Suppressor macrophage (primary cell): ENCODE results near the gene ESPNL.

Source experiments
- DNase-seq, 4 experiments: peaks; one replicate each; pipeline ENCODE4 v3.0.0-alpha.2; 2020 to 2022

ESPNL gene

DNA sequence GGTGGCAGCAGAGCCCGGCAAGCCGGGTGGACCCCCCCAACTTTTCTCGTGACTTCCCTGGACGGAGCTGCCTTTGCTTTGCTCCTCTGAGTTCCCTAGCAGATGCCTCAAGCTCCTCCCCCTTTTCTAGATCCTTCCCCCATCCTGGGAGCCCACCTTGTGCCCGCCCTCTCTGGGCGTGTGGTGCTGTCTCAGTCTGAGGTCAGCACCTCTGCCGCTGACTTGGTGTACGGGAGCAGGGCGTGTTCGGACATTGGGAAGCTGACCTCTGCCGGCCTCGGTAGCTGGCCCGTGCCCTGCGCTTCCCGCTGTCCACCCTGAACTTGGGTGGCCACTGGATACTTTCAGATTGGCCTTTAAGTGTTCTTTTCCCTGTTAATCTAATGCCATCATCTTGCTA lies 19.6 kb upstream of the ESPNL start:
- DNase-seq = no peak

DNA sequence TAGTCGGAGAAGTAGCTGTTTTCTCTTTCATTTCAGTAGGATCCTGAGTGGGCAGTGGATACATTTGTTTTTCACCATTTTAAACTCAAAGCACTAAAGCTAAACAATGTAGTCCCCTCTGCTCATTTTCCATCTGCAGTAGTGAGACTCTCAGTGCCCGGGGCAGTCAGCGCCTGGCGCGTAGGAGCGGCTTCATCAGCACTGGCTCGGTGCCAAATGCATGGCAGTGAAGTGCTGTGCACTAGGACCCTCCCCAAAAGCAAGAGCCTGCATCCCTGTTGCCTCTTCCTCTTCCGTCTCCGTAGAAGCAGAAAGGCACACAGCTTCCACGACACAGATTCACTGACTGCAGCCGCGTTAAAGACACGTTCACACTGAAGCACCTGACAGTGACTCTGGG lies 19.0 kb upstream of the ESPNL start:
- no peak for DNase-seq

DNA sequence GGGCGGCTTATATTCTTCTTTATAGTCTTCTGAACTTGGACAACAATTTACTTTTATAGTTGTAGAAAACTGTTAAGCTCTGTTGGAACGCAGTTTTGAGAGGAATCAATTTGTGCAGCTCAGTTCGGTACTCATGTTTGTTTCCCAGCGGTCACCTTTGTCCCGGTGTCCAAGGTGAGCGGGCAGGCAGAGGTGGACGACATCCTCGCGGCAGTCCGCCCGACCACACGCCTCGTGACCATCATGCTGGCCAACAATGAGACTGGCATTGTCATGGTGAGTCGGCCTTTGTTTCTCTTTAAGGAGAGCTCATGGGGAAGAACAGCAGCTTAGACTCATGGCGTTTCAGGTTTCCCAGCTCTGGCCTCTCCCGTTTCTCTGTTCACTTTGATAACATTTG lies 18.6 kb upstream of the ESPNL start:
- no peak for DNase-seq

DNA sequence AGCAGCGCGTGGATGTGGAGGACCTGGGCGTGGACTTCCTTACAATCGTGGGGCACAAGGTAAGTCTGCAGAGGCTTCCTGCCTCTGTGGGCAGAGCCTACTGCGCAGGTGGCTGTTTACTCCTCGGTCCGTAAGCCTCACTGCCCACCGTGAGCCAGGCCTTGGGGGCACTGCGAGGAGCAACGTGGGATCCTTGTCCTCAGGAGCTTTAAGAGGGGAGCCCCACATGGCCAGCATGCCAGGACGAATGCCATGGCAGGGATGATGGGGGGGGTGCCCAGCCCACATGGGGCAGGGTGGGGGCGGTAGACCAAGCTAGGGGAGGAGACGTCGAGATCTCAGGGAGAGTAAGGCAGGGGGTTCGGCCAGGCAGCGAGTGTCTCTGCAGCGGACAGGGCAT lies 18.0 kb upstream of the ESPNL start:
- DNase-seq = no peak

DNA sequence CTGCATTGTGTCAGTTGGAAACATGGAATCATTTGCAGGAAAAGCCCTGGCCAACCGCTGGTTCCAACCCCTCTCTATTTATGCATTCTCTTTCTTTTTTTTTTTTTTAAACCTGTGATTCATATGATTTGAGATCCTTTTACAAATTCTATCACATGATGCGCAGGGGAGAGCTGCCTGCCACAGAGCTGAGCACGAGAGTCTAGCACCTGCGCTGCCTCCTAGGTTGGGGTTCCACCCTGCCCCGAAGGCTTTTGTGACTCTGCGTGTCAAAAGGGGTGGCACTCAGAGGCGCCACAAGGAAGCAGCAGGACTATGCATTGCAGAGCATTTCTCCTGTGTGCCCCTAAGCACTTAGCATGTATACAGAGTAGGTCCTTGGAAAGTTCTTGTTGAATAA lies 17.3 kb upstream of the ESPNL start:
- DNase-seq = no peak

DNA sequence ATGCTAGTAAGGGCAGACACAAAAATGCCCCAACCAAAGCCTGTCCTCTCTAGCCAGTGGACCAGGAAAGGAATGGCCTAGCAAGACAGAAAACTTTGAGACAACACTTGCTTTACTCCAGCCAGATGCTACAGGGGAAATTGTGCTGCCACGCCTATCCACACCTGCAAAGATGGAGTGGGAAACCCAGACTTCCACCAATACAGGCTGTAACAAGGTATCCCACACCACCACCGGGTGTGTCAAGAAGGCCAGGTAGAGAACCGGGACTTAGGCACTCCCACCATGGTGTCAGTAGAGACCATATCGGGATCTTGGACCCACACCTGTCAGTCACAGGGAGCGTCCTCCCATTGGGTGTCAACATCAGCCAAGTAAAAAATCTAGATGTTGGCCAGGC lies 16.2 kb upstream of the ESPNL start:
- DNase-seq = no peak

DNA sequence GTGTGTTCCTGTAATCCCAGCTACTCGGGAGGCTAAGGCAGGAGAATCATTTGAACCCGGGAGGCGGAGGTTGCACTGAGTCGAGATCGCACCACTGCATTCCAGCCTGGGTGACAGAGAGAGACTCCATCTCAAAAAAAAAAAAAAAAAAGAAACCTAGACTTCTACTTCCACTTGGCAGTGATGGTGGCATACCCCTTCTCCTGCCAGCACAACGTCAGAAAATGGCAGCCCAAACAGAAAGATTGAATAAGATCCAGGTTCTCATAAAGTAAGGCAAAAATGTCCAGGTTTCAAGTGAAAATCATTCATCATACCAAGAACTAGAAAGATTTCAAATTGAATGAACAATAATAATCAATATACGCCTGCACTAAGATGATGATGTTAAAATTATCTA lies 15.4 kb upstream of the ESPNL start:
- DNase-seq = no peak

DNA sequence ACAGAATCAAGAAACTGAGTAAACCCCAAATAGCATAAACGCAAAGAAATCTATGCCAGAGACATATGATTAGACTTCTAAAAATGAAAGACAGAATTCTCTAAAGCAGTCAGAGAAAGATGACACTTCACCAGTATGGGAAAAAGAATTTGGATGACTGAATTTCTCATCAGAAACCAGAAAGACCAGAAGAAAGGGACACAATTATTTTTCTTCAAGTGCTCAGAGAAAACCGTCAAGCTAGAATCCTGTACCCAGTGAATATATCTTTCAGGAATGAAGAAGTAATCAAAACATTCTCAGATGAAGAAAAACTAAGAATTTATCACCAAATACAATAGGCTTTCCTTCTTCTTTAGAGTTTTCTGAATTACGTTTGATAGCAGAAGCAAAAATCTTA lies 14.2 kb upstream of the ESPNL start:
- no peak for DNase-seq

DNA sequence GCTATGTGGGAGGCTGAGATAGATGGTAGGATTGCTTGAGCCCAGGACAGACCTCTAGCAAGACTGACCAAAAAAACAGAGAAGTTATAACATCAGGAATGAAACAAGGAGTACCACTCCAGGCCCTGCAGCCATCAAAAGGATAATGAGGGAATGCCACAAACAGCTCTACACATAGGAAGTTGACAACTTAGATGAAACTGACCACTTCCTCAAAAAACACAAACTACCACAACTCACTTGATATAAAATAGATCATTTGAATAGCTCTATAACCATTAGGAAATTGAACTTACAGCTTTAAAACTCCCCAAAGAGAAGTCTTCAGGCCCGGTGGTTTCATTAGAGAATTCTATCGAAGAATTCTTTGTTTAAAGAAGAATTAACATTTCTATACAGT lies 12.9 kb upstream of the ESPNL start:
- peak in 3 of 4 experiments; percentile 12 to 62 (median 51) for DNase-seq

DNA sequence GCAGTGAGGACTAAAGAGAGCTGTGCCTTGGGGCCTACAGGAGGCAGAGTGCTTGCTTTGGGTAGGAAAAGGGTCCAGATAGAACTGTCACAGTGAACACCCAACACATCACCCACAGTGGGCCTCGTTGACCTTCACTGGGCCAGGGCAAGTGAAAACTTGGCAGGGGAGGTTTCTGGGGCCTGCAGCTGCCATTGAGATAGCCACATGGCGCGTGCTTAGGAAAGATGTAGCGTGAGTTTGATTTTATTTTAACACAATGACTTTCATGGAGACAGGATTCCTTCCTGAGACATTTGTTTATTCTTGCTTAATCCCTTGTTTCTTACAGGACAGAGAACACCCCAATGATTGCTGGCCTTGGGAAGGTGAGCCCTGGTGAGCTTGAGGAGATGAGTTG lies 9.3 kb upstream of the ESPNL start:
- DNase-seq = no peak

DNA sequence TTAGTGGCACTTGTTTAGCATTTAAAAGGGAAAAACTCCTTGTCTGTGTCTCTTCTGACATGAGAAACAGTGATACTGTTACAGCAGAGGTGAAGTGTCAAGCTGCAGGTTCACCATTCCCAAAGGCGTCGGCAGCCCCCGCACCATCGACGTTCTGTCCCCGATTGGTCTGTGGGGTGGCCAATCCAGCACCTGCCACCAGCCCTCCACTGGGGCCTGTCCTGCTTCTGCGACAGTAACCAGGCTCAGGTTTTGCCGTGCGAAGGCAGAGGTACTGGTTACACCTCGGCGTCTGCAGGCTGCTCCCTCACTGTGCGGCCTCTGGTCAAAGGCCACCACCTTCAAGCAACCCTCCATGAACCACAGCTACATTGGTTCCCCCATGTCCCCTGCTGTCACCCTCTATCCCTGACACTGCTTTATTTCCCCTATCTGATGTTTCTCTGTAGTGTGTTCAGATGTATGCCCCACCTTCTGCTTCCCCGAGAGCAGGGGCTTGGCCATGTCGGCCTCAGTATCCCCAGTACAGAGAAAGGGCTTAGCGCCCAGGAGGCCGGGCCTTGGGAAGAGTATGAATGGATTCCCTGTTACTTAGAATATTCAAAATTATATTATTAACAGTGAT lies 8.6 kb upstream of the ESPNL start:
- no peak for DNase-seq

DNA sequence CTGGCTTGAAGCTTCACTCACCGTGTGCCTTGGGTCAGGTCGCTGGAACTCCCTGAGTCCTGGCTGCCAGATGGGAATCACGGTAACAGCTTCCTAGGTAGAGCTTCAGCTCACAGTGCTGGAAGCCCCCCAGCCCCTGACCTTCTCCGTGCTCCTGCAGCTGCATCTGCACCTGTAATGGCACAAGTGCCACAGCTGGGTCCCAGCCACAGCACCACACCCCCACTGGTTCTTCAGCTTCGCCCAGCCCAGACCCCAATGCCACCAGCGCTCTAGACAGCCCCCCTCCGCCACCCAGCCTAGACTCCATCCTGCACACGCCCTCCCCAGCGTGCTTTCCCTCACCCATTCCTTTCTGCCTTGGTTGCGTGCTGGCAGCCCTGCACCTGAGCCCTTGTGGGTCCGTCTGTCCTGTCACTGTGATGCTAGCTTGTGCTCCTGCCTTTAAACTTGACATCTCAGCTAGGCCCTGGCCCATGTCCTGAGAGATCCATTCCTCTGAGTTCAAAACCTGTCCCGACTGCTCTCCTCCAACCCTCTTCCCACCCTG lies 7.6 kb upstream of the ESPNL start:
- DNase-seq = no peak

DNA sequence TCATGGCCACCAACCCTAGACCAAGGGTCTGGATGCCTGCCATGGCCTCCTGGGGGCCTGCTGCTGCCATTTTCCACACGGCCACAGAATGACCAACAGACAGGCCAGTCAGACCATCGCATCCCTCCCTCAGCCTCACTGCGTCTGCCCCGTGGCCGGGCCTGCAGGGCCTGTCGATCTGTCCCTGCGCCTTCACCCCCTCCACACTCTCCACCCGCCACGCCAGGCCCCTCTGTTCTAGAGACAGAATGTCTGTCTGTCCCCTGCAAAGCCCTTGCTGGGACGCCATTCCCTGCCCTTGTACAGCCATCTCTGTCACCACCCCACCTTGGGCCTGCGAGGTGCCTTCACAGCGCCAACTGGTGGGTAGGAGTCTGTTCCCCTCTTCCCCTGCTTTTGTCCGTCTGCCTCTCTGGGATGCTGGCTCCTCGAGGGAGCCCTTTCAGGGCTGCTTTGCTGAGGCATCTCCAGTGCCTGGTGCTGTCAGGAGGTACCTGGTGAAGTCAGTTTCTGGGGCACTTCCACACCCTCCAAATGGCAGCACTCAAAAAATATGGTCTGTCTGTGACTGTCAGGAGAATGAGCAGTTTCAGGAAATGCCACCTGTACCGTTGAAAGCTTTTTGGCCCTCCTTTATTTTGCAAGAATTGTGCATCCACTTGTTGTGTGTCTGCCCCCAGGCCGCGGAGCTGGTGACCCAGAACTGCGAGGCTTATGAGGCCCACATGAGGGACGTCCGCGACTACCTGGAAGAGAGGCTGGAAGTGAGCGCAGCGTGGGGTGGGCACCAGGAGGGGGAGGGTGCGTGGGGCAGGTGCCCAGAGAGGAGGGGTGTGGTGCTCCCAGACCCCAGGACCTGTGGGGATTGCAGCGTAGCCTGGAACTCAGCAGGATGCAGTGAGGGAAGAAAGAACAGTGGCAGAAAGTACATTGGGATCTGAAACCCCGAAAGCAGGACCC lies 6.7 kb upstream of the ESPNL start:
- no peak for DNase-seq

DNA sequence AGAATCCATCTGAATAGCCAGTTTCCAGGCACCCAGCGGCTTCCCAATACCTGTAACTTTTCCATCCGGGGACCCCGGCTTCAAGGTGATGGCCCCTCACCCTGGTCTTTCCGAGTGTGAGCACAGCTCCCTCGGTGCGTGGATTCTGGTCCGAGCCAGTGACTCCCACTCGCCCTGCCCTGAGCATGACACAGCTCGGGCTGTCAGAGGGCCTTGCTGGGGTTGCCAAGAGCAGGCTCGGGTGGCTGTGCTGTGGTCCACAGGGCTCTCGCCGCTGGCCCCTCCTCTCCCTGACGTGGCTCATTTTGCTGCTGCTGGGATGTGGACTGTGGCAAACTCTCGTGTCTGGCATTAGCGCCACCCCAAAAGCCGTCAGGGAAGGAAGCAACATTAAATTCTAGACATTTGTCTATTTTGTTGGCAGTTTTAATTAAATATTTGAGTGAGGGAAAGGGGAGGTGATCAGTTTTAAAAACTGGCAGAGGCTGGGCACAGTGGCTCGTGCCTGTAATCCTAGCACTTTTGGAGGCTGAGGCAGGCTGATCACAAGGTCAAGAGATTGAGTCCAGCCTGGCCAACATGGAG lies 5.6 kb upstream of the ESPNL start:
- DNase-seq = no peak

DNA sequence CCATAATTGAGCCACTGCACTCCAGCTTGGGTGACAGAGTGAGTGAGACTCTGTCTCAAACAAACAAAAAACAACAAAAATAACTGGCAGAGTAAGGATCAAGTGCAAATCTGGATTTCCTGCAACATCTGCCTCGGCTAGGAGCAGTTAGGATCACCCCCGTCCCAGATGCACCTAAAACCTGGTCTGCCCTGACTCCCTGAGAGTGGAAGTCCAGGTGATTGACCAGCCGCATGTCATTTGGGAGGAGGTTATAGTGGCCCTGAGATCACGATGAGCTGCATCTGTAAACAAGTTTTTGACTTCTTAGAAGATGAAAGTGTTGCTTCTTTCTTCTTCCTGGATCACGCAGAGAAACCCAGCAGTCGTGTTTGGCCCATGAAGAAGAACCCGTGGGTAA lies 5.0 kb upstream of the ESPNL start:
- no peak for DNase-seq

DNA sequence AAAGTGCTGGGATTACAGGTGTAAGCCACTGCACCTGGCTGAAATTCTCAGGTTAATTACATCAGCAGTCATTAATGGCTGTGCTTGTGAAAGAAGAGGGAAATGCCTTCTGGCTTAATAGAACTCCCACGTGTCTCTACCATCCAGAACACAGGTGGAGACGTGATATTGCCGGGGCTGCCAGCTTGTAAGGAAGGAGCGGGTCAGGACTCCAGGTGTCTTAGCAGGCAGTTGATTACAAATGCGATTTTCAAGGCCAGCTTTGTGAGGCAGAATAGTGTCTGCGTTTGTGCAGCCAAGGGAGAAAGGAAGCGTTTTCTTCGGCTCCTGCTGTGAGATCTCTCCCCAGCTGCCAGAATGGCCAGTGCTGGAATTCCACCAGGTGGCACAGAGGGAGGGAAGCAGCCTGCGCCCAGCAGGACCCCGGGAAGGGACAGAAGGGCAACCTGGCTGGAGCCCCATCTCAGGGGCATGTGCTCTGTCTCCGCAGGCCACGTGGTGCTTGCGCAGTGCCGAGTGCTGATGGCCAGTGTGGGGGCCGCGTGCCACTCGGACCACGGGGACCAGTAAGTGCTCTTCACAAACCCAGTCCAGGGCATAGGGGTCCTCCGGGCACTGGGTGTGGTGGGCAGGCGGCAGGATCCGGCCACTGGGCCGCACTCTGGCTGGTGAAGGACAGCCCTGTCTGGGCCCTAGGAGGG lies 3.7 kb upstream of the ESPNL start:
- no peak for DNase-seq

DNA sequence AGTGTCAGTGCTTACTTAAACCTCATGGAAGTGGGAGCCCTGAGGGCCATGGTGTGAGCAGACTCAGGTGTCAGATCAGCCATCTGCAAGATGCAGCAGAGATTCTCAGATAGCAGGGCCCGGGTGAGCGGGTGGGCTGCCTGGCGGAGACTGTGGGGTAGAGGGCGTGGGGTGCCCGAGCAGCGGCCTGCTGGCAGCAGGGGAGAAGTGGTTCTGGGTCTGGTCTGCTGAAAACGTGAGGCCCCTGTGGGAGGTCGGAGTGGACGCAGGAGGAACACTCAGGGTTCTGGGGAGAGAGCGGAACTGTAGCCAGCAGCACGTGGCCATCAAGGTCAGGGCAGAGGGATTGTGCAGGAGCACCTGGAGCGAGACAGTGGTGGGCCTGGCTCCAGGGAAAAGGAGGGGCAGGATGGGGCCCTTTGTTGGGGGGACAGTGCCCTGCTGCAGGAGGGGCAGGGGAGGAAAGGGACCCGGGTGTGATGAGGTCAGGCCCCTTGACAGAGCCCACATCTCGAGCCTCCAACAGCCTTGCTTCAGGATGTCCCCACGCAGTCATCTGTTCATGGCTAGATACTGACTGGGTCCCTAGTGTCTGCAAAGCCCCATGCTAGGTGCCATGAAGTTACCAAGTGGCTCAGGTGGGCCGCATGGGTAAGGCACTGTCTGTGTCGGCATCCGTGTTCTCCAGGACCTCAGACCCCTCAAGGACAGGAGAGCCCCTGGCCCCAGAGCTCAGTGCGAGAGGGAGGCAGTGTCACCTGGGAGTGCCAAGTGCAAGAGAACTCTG lies 2.7 kb upstream of the ESPNL start:
- DNase-seq = no peak

DNA sequence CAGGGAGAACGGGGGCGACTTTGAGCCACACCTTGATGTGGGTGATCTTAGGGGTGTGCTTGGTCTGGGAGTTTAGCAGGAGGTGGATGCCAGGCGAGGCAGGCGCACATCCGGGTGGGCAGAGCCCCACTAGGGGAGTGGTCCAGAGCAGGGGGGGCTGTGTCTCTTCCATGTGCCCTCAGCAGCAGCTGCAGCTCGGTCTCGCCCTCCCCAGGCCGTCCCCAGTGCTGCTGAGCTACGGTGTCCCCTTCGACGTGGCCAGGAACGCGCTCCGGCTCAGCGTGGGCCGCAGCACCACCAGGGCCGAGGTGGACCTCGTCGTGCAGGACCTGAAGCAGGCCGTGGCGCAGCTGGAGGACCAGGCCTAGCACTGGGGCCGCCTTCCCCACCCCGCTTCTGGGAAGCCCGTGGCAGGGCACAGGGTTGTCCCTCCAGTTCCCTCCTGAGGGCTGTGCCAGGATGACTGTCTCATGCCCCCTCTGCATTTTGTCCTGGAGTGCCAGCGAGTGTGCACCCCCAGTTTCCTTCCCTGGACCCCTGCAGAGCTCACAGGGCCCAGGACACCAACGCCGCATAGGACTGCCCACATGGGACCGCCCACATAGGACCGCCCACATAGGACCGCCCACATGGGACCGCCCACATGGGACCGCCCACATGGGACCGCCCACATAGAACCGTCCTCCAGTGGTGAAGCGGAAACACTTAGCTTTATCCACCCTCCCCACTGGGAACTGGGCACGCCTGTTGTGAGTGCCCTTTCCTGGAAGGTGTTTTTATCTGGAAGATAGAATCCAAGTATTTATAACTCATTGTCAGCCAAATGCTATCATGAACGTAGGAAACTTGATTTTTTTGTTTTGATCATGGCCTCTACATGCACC lies 1.9 kb upstream of the ESPNL start:
- DNase-seq = peak; percentile 56 to 74 (median 64)

DNA sequence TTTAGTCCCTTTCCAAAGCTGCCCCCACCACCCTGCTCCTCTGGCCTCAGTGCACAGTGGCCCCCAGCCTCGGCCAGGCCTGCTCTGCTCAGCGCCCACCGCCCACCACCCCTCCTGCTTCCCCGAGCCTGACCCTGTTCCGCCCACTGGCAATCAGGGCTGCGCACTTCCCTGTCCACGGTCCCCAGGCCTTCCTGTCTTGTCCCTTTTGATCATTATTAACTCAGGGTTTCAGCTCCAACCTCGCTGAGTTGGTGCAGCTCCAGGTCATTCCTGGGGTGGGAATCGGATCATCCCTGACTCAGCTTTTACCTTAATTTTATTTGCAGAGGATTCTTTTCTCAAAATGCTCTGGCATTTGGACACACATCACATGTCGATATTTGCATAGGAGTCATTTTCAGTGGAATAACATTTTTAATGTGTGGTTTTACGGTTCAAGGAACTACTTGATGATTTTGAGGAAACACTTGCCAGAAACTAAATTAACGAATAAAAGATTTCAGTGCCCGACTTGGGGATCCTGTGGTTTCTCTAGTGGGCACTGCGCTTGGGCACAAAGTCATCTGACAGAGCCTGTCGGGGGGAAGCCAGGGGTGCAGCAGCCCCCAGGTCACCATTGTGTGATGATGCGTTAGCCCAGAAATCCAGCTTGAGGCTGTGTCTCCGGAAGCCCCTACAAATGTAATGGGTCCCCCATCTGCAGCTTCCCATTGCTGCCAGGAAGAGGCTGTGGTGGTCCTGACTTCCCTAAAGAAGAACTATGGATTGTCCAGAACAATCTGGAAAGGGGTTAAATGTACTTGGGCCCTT lies 1.0 kb upstream of the ESPNL start:
- DNase-seq = peak; percentile 59 to 77 (median 72)

DNA sequence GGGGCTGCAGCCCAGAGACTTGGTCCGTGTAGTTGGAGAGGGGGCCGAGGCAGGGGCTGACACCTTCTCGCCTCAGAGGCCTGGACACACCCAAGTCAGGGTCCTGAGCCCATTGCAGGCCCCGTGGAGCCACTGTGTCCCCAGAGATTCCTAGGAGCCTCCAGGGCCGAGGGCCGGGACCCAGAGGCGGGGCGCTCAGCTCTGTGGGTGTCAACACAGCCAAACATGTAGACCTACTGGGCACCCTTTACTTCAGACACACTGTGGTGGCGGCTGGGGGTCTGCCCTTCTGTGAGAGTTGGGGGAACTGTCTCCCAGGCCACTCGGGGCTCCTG lies 459 bp upstream of the ESPNL start:
- DNase-seq = no peak
